Hepatocyte (in vitro differentiated cells): ENCODE data around the gene GTF2F1. TPM values are rescaled to one million over a fixed set of nuclear protein-coding genes. Genes with fewer than 3 reads are reported as not detected.
"Not testable (repeated sequence)": the region's sequence is repeated elsewhere in the genome, so short reads cannot be mapped to it uniquely, and the experiment has no call there.

Experiments used
- DNase-seq: peaks from one replicate; pipeline ENCODE4 v3.0.0-alpha.2; 2016; ENCODE audit warnings: low spot score
- H2AFZ ChIP-seq: fragments of 200-600 bp; sonication (generic); 2 replicates; pipeline ENCODE4 v1.6.0; 2016; ENCODE audit warnings: antibody characterized with exemption, mild to moderate bottlenecking
- H3K27ac ChIP-seq: fragments of 200-600 bp; sonication (generic); 2 replicates; pipeline ENCODE4 v1.5.1; 2016; ENCODE audit warnings: mild to moderate bottlenecking
- H3K27me3 ChIP-seq: fragments of 200-600 bp; sonication (generic); 2 replicates; pipeline ENCODE4 v1.6.1; 2016
- H3K36me3 ChIP-seq: fragments of 200-600 bp; sonication (generic); replicated peaks from 2 replicates; pipeline ENCODE4 v1.5.1; 2016; ENCODE audit warnings: low read depth; ENCODE audit not compliant: insufficient read depth
- H3K4me1 ChIP-seq: fragments of 200-600 bp; sonication (generic); 2 replicates; pipeline ENCODE4 v1.5.1; 2016; ENCODE audit warnings: mild to moderate bottlenecking, moderate library complexity; ENCODE audit not compliant: insufficient read depth
- H3K4me2 ChIP-seq: fragments of 200-600 bp; sonication (generic); 2 replicates; pipeline ENCODE4 v1.6.0; 2016
- H3K4me3 ChIP-seq: fragments of 200-600 bp; sonication (generic); 2 replicates; pipeline ENCODE4 v1.5.1; 2016; ENCODE audit warnings: mild to moderate bottlenecking
- H3K79me2 ChIP-seq: fragments of 200-600 bp; sonication (generic); 2 replicates; pipeline ENCODE4 v1.6.0; 2017; ENCODE audit warnings: mild to moderate bottlenecking
- H3K9me2 ChIP-seq: fragments of 200-600 bp; sonication (generic); replicated peaks from 2 replicates; pipeline ENCODE4 v1.6.0; 2017; ENCODE audit warnings: mild to moderate bottlenecking; ENCODE audit not compliant: insufficient read depth
- H3K9me3 ChIP-seq: fragments of 200-600 bp; sonication (generic); 2 replicates; pipeline ENCODE4 v1.5.1; 2016; ENCODE audit warnings: low read depth, mild to moderate bottlenecking
- H4K20me1 ChIP-seq: fragments of 200-600 bp; sonication (generic); 2 replicates; pipeline ENCODE4 v1.6.0; 2016; ENCODE audit warnings: mild to moderate bottlenecking; ENCODE audit not compliant: insufficient read depth, poor library complexity, severe bottlenecking
- CTCF ChIP-seq: fragments of 200-600 bp; sonication (generic); IDR thresholded peaks from 2 replicates; pipeline ENCODE4 v1.5.1; 2016; ENCODE audit warnings: antibody characterized with exemption, mild to moderate bottlenecking; ENCODE audit not compliant: poor library complexity
- EZH2 ChIP-seq: fragments of 200-600 bp; sonication (generic); IDR thresholded peaks from 2 replicates; pipeline ENCODE4 v1.6.1; 2016; ENCODE audit warnings: antibody characterized with exemption, mild to moderate bottlenecking, borderline replicate concordance
- EZH2phosphoT487 ChIP-seq: fragments of 200-600 bp; sonication (generic); IDR thresholded peaks from one replicate; pipeline ENCODE4 v1.6.1; 2018; ENCODE audit warnings: antibody characterized with exemption, mild to moderate bottlenecking, low read depth, moderate library complexity; ENCODE audit not compliant: unreplicated experiment, severe bottlenecking
- WGBS: methylation state at CpG from one replicate; pipeline ENCODE4 v1.1.6; 2016; ENCODE audit warnings: low lambda C conversion rate; ENCODE audit errors: missing lambda C conversion rate; 5-methylcytosine and 5-hydroxymethylcytosine counted together
- polyA plus RNA-seq: library from polyadenylated mRNA; unstranded; fragments of >200 nt; fragmentation: Nextera tagmentation; extraction: Ambion mirVana; gene quantifications from 2 replicates; pipeline ENCODE4 v1.2.1, GENCODE V29; 2016
- total RNA-seq: library from RNA; depleted of rRNA; stranded (reverse); fragments of >200 nt; gene quantifications from 2 replicates; pipeline ENCODE4 v1.2.3, GENCODE V29; 2014

Gene GTF2F1
- total and polyA plus RNA-seq, 2 experiments from 2014 or later, result 44.6 to 47.5 TPM

GRCh38 chr19:6429419-6430221 is 36.7 kb upstream of the GTF2F1 start:
- H3K27ac ChIP-seq, result no peak overlapping the region
- H3K4me1 ChIP-seq, result no peaks in the 10 kb centered on the region
- no peak overlapping the region for H2AFZ ChIP-seq
- WGBS, result 76% methylated on average over 10 of the region's 20 CpGs
- H3K9me3 ChIP-seq, result no peaks in the 10 kb centered on the region
- no peak overlapping the region for H3K4me2 ChIP-seq
- no peaks in the 10 kb centered on the region for H3K9me2 ChIP-seq
- H3K27me3 ChIP-seq, result no peaks in the 10 kb centered on the region
- no peaks in the 10 kb centered on the region for H4K20me1 ChIP-seq
- H3K4me3 ChIP-seq, result no peak overlapping the region
- H3K36me3 ChIP-seq, result no peaks in the 10 kb centered on the region
- H3K79me2 ChIP-seq, result no peaks in the 10 kb centered on the region
- no peak for DNase-seq
- TF ChIP-seq CTCF (no peak), EZH2 (no peak), EZH2phosphoT487 (no peak)

- H3K4me2 ChIP-seq, H3K4me3 ChIP-seq, DNase-seq, H3K27ac ChIP-seq, H3K27me3 ChIP-seq, H3K9me3 ChIP-seq, H3K9me2 ChIP-seq, H3K36me3 ChIP-seq, H2AFZ ChIP-seq, H3K79me2 ChIP-seq, H4K20me1 ChIP-seq, H3K4me1 ChIP-seq: not testable (repeated sequence)
- WGBS, result 88% methylated on average over 2 of the region's 2 CpGs
Measured at GRCh38 chr19:6428692-6429418, 35.9 kb upstream of the GTF2F1 start.

- TF ChIP-seq CTCF (no peak), EZH2 (no peak), EZH2phosphoT487 (no peak)
- Histone ChIP-seq H3K4me3 (no peak overlapping the region), H3K4me1 (peaks cover 11% of the 10 kb centered on the region), H3K27ac (no peak overlapping the region), H3K9me2 (no peaks in the 10 kb centered on the region), H3K27me3 (no peaks in the 10 kb centered on the region), H2AFZ (no peak overlapping the region), H3K4me2 (no peak overlapping the region), H4K20me1 (peaks cover 19% of the 10 kb centered on the region), H3K9me3 (no peaks in the 10 kb centered on the region), H3K36me3 (no peaks in the 10 kb centered on the region), H3K79me2 (peaks cover 20% of the 10 kb centered on the region)
- WGBS, result 97% methylated on average over 18 of the region's 18 CpGs
- no peak for DNase-seq
Measured at GRCh38 chr19:6427131-6427530, 34.2 kb upstream of the GTF2F1 start.
